GM19463 (cell line): ENCODE data around the gene TIMM23.
A peak's percentile ranks its signal among the peaks of the same experiment; 100 is the strongest.
"Not testable (repeated sequence)": the region's sequence is repeated elsewhere in the genome, so short reads cannot be mapped to it uniquely, and the experiment has no call there.

Experiments used
- ATAC-seq: cut with Tn5 transposase; IDR thresholded peaks from one replicate; pipeline ENCODE4 v1.9.1; 2021; ENCODE audit warnings: mild to moderate bottlenecking, moderate library complexity; ENCODE audit not compliant: unreplicated experiment

TIMM23 gene

DNA sequence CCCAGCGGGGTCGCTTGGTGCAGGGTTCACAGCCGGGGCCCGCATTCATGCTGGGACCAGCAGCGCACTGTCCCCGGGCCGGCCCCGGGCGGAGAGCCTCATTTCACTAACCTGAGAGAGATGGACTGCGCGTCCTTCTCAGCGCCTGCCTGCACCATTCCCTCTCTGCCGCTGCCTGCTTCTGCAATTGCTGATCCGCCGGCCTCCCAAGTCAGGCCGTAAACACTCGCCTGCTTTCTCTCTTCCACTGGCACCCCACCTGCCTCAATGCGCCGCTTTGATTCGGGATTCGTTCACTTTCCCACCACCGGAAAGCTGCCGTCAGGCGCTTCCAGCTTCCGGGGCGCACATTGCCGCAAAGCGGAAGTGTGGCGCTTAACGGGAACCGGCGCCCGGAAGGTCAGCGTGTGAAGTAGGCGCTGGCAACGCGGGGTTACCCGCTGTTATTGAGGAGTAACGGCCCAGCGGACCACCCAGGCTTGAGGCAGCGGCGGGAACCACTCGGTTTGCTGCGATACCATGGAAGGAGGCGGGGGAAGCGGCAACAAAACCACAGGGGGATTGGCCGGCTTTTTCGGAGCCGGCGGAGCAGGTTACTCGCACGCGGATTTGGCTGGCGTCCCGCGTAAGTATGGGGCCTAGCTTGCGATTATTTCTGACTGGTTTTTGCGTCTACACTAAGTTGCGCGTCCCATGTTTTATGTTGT is at the start of gene TIMM23:
Gene TIMM23, plus strand, starts transcription at position 384 of the 707 bp plus-strand sequence. Its CDS starts 136 bp downstream, at position 520.
- ATAC-seq: peak; percentile 79

DNA sequence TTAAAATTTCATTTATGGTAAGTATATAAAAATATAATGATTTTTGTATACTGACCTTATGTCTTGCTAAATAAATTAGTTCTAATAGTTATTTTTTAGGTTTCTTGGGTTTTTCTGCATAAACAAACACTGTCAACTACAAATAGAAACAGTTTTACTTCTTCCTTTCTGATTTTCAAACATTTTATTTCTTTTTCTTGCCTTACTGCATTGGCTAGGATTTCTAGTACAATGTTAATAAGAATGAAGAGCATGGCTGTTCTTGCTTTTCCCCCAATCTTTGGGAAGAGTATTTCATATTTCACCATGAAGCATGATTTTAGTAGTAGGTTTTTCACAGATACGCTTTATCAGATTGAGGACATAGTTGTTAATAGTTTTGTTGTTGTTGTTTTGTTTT is 45.5 kb upstream of the TIMM23 start:
- ATAC-seq: not testable (repeated sequence)

DNA sequence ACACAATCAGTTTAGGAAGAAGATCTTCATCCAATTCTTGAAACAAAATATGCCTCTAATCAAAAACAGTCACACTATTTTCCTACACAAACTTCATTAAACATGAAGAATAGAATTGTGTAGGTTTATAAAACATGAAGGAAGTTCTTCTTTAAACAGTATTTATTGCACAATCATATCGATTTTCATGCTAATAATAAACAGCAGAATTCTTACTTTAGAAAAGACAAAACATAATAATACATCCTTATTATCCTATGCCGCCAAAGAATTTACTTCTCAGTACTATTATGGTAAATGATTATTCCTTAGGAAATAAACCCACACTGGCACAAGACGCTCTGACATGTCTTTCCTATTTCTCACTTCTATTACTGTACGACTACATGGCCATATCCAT is 41.0 kb upstream of the TIMM23 start:
- not testable (repeated sequence) for ATAC-seq

DNA sequence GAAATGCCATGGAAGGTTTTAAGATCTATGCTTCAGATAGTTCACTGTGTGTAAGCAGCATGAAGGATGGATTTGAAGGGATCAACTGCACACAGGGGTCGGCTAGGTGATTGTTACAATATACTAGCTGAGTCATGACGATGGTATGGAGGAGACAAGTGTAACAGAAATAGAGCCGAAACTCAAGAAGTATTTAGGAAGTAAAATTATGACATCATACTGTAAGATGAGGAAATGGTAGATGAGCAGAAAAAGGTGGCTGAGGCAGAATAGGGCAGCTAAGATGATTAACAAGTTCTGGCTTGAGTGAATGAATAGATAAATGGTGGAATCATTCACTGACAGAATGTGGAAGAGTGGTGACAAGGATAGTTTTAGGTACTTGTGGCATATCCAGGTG is 37.5 kb upstream of the TIMM23 start:
- ATAC-seq: not testable (repeated sequence)

GRCh38 chr10:45939176-45939697 is 33.1 kb upstream of the TIMM23 start:
- ATAC-seq: not testable (repeated sequence)

- not testable (repeated sequence) for ATAC-seq
Observed at GRCh38 chr10:45941196-45941595, 31.1 kb upstream of the TIMM23 start.

DNA sequence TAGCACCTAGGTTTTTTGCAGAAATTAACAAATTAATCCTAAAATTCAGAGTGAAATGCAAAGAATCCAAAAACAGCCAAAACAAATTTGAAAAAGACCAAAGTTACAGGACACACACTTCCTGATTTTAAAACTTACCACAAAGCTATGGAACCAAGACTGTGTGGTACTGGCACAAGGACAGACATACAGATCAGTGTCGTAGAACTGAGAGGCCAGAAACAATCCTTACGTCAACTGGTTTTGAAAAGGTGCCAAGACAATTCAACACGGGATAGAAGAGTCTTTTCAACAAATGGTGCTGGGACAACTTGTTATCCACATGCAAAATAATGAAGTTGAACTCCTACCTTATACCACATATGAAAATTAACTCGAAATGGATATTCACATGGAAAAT is 26.8 kb upstream of the TIMM23 start:
- not testable (repeated sequence) for ATAC-seq

GRCh38 chr10:45947363-45947762 is 24.9 kb upstream of the TIMM23 start:
- ATAC-seq: not testable (repeated sequence)

- not testable (repeated sequence) for ATAC-seq
Observed at GRCh38 chr10:45948801-45949200, 23.5 kb upstream of the TIMM23 start.

DNA sequence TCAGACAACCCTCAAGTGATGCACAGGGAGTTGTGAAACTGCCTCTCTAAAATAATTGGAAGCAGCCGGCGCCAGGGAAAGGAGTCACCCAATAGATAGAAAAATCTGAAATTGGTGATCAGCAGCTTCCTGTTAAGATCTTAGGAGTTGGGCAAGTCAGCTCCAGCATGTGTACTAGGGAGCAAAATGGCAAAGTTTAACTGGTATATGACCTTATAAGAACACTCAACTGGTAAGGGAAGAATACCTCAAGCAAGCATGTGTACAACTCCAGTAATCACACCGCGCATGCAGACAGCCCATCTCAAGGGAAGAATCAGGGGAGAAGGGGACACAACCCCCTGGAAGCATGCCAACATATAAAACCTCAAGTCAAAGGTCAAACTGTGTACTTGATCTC is 17.9 kb upstream of the TIMM23 start:
- not testable (repeated sequence) for ATAC-seq

DNA sequence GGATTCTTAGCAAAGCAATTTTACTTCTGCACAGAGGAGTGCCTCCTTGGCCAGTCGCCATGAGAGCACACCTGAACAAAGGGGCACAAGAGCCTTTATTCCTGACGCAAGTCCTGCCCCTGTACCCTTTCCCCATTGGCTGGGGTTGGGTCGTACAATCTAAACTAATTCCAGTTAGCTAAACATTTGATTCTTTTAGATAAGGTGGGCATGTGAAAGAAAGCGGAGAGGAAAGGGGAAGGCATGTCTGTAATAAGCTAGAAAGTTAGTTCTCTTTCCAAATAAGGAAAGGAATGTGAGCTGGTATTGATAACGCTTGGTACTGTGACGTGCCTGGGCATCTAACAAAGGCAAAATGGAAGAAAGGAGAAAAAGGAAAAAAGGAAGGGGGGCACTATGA is 15.7 kb upstream of the TIMM23 start:
- ATAC-seq: not testable (repeated sequence)

- ATAC-seq: not testable (repeated sequence)
Observed at GRCh38 chr10:45957928-45958327, 14.4 kb upstream of the TIMM23 start.

DNA sequence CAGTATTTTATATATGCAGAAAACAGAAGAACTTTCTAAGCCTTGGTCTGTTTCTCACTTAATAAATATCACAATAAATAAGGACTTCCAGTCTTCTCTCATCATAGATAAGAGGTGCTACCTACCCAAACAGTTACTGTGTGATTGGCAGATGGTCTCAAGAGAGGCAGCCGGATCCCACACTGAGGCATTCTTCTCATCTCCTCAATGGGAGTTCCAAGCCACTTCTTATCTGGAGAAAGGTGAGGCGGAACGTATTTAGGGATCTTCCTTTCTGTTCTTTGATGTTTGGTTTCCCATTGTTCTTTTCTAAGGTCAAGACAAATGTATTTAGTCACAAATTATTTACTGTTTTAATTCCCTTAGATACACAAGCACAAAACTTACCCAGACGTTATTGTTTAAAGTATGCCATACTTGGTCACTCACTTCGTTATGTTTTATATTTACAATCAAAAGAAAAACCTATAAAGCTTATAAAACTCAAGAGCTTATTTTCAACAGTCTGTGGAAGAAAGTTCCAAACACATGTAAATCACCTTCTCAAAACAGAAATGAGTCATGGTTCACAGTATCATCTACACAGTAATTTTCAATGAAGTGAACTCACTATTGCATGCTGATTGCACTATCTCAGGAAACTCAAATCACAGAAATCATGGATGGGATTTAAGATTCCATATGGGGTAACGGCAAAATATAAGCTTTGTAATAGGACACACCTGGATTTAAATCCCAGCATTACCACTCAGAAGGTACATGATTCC is 9.4 kb upstream of the TIMM23 start:
- ATAC-seq: not testable (repeated sequence)

DNA sequence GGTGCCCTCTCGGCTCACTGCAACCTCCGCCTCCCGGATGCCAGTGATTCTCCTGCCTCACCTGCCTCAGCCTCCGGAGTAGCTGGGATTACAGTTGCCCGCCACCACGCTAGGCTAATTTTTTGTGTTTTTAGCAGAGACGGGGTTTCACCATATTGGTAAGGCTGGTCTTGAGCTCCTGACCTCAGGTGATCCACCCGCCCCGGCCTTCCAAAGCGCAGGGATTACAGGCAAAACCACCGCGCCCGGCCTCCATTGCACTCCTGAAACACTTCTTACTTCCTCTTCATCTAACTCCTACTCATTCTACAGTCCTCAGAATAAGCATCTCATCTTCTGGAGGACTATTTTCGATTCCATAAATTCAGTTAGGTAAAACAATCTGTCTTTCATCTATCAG is 1.3 kb upstream of the TIMM23 start:
- ATAC-seq: not testable (repeated sequence)

GRCh38 chr10:45971742-45972105 is 565 bp upstream of the TIMM23 start:
- peak; percentile 38 for ATAC-seq

- ATAC-seq: not testable (repeated sequence)
Observed at GRCh38 chr10:45972813-45973169, 502 bp downstream of the TIMM23 start.

DNA sequence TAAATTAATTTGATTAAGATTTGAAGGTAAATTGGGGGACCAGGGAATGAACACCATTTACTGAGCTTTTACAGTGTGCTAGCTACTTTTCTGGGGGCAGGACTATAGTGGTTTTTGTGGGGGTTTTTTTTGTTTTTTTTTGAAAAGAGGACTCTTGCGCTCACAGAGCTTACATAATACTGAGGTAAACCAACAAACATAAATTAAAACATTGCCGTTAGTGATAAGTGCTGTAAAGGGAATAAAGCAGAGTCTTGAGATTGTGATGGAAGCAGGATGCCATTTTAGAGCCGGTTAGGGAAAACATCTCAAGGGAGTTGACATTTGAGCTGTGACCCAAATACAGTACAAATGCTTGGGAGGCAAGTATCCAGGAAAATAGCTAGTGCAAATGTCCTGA is 1.8 kb downstream of the TIMM23 start:
- not testable (repeated sequence) for ATAC-seq

GRCh38 chr10:45978554-45978953 is 6.3 kb downstream of the TIMM23 start:
- ATAC-seq: peak; percentile 61

GRCh38 chr10:45981367-45981766 is 9.1 kb downstream of the TIMM23 start:
- ATAC-seq: not testable (repeated sequence)

- ATAC-seq: peak; percentile 58
Observed at GRCh38 chr10:45983538-45984186, 11.4 kb downstream of the TIMM23 start.

DNA sequence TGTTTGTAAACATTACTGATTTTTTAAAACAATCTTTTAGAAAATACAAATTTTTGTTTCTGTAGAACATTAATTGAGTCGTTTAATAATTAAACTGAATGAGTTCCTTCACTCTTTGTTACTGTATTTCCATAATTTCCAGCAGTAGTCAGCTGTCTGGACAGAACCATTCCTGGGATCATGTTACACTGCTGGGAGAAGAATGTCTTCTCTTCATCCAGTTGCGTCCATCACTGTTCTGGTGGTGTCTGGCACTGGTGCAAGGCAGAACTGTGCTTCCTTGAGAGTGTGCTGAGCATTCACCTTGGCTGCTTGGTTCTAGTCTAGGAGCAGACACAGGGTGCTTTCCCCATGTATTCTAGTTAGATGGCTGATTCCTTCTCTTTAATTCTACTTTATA is 12.2 kb downstream of the TIMM23 start:
- not testable (repeated sequence) for ATAC-seq
